NCI-H2196 treated with DMSO at 0.1 percent for 48 hours (cell line): ENCODE measurements around the gene LSM14B.

Source experiments
- DNase-seq: peaks from one replicate; lab custom pipeline; 2025; ENCODE audit not compliant: unreplicated experiment; lab: John Stamatoyannopoulos, UW

LSM14B gene

DNA sequence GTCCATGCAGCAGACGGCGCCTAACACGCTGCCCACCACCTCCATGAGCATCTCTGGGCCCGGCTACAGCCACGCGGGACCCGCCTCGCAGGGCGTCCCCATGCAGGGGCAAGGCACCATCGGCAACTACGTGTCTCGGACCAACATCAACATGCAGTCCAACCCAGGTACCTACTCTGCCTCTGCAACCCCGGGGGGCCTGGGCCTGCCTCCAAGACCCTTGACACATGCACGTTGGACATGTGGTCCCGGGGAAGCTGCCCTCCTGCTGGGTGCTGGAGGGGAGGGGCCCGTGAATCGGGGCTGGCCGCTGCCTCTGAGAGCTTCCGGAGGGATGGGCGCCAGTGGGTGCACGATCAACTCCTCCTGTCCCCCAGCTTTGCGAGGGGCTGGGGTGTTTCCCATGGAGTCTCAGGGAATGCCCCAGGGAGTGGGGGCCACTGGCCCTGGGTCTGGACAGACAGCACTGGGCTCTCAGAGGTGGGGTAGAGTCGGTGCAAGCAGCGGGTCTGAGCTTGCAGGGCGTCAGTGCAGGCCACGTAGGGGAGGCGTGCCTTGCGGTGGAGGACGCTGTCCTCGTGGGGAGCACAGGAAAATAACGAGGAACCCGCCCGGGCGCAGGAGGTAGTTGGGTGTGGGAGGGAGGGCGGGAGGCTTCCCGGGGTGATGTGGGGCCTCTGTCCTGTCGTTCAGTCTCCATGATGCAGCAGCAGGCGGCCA lies 40.6 kb downstream of the LSM14B start:
- DNase-seq, result no peak

DNA sequence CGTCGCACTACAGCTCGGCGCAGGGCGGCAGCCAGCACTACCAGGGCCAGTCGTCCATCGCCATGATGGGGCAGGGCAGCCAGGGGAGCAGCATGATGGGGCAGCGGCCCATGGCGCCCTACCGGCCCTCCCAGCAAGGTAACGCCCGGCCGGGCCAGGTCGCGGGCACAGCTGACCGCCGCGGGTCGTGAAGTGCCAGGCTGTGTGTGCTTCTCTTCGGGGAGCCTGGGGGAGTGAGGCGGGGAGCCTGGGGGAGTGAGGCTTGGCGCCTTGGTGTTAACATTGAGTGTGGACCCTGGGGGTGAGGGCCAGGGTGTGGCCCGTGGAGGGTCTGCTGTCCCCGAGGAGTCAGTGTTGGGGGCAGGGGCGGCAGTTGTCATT lies 41.2 kb downstream of the LSM14B start:
- DNase-seq, result no peak

DNA sequence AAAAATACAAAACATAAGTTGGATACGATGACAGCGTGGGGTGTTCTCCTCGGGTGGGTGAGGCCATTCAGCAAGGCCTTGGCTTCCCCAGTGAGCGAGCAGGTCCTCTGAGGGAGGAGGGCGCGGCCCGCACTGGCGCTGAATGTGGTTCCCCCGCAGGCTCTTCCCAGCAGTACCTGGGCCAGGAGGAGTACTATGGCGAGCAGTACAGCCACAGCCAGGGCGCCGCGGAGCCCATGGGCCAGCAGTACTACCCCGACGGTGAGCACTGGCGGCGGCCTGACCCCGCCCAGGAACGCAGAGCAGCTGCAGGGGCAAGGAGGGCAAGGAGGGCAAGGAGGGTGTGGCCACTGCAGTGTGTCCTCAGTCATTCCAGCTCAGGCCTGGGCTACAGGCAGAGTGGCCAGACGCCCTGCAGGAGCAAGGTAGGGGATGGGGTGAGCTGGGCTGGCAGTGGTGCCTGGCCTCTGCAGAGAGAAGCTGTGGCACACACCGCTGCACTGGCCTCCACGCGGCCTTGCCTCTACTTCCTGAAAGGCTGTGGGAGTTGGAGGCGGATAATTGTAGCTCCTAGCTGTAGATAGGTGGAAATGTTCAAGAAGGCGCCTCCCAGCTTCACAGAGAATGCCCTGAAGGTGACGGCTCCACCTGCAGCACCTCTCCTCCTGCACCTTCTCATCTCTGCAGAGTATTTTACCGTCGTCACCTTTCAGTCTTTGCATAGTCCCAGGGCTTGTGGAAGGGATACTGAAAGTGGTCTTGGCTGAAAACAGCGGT lies 41.9 kb downstream of the LSM14B start:
- DNase-seq, result no peak

DNA sequence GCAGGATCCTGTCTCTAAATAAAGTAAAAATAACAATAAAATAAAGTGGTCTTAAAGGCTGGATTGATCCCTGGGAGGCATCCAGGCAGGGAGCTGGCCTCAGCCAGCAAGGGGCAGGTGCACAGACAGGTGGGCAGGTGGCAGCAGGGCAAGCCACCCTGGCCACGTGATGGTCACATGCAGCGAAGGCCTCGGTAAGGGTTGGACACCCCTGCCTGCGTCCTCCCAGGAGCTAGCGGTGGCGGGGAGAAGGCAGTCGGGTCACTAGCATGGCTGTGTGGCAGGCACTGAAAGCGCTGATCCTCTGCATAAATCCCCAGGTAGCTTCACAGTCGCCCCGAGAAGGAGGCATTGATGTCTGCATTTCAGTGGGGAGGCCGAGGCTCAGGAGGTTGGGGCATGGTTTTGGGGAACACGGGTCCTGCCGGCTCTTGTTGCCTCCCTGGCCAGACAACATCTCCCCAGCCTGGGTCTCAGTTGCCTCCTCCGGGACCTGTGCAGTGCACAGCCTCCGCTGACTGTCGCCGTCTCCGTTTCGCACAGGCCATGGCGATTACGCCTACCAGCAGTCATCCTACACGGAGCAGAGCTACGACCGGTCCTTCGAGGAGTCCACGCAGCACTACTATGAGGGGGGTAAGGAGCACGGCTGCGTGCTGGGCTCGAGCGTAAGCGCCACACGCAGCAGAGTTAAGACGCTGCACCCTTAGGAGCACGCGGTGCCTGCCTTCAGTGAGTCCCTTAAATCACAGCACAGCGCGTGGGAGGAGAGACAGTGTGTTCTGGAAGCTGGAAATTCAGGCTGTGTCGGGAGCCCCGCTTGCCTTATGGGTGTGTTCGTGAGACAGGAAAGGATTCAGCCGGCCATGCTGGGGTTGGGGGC lies 42.8 kb downstream of the LSM14B start:
- DNase-seq, result no peak

DNA sequence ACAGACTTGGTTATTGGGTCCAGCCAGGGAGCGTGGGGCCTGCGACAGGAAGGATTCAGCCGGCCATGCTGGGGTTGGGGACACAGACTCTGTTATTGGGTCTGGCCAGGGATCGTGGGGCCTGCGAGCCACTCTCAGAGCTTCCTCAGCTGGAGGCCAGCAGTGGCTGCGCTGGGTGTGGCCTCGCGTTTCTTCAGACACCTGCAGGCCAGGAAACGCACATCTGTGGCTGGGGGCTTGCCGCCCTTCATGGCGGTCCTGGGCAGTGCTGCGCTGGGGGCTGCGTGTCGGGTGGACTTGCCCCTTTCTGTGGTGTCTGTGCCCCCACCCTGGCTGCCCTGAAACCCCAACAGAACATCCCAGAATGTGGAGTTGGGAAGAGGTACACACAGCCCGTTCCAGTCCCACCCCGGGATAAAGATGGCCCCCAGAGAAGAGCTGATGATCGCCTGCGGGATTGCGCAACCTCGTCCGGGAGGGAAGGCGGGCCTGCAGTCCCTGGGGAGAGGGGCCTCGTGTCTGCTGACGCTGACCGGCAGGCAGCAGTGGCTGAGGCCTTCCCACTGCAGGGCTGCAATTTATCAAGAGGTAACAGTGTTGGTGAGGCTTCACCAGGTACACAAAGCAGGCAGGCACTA lies 43.6 kb downstream of the LSM14B start:
- no peak for DNase-seq

DNA sequence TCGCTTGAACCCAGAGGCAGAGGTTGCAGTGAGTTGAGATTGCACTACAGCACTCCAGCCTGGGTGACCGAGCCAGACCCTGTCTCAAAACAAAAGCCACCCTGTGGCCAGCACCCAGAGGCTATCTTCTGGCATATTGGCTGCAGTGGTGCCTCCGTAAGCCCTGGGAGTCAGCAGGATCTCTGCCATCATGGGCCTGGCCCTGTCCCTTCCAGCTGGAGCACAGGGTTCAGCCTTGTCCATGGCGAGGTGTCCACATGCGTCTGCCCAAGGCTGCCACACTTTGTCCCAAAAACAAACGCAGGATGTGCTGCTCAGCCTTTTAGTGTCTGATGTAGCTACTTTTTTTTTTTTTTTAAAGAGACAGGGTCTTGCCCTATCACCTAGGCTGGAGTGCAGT lies 45.2 kb downstream of the LSM14B start:
- no peak for DNase-seq

DNA sequence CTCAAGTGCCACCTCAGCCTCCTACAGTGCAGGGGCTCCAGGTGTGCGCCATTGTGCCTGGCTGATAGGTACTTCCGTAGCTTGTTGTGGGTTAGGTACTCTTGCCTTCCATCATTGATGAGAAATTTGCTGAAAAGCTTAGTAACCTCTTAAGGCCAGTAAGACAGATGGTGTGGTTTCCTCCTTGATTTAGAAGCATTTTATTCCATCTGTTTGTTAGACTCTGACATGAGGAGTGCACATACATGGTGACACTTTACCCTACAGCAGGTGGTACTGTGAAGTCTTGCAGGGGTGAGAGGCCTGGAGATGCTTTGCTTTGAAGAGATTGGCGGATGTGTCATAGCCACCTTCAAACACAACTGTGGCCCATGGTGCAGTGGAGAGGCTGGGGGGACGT lies 45.8 kb downstream of the LSM14B start:
- DNase-seq, result no peak

DNA sequence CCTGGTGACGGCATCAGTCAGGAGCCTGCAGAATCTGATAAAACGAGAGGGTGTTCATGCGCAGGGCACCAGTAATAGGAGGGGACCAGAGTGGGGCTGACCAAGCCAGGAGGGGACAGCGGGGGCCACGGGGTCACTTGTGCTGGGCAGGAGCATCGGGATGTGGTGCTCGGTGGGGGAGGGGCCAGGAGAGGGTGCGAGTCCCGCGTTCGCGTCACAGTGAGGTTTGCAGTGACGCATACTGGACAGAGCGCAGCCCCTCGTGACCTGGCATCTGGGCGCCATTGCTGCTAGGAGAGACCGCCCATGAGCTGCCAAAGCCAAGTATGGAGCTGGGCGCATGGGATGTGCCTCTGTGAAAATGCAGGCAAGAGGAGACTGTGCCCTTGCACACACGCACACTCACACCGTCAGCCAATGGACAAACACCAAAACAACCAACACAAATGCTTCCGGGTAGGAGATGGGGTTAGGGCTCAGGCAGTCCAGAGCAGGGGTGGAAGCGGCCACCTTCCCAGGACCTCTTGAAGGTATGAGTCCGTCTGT lies 46.7 kb downstream of the LSM14B start:
- no peak for DNase-seq

DNA sequence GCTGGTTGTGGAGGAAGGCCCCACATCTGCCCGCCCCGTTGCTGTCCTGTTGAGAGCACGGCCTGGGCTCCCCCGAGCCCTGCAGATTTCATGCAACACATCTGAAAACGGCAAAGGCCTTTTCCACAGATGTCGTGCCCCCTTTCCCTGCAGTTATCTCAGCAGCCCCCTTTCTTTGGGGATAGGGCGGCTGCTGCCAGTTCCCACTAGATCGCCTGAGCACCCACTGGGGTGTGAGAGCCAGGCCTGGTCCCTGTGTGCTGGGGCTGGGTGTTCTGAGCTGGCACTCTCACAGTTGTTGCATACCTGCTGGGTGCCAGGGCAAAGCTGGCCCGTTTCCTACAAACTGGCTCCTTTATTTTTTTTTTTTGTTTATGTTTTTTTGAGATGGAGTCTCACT lies 48.3 kb downstream of the LSM14B start:
- no peak for DNase-seq

DNA sequence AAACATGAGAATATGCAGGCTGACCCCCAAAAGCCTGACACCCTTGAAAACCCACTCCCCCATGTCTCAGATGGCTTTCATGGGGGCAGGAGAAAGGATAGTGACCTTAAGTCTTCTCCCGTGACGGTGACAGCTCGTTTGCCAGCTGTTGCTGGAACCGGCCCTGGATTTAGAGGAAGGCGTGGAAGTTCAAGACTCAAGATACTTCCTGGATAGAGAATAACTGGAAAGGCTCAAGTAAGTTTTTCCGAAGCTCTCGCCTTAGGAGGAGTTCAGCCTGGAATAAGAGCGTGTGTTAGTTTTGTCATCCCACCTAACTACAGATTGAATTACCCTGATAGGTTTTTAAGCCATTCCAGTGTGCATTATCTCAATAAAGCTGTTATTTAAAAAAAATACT lies 49.0 kb downstream of the LSM14B start:
- no peak for DNase-seq

DNA sequence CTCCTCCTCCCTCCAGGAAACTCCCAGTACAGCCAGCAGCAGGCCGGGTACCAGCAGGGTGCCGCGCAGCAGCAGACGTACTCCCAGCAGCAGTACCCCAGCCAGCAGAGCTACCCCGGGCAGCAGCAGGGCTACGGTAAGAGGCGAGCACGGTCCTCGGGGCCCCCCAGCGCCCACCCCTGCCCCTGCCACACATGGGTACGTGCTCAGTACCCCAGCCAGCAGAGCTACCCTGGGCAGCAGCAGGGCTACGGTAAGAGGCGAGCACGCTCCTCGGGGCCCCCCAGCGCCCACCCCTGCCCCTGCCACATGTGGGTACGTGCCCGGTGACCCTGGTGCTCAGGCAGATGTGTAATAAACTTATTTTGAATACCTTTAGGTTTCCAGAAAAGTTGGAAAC lies 50.4 kb downstream of the LSM14B start:
- DNase-seq, result no peak

DNA sequence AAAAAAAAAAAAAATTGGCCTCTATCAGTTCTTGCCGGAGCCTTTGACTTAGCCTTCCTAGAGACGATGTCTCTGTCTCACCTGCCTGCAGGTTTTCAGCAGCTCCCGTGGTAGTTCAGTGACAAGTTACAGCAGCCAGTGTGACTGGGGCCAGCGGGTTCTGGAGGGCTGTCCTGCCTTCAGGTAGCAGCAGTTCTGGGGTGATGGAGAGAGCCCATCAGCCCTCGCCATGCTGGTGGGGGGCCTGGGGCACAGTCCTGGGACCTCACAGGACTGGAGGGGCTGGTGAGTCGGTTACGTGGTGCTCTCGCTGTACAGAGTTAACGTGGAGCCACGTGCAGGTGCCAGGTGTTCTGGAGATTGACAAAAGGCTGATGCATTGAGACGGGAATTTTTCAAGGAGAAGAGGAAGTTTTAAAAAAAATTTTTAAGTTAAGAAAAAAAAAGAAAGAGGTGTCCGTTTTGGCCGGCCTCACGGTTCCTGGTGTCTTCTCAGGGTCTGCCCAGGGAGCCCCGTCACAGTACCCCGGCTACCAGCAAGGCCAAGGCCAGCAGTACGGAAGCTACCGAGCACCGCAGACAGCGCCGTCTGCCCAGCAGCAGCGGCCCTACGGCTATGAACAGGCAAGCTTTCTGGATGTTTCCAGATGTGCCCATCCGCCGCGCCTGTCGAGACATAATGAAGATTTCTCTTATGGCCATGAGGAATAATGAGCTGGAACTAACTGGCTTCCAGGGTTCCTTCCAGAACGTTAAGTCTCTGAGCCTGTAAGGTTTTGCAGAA lies 51.9 kb downstream of the LSM14B start:
- no peak for DNase-seq

DNA sequence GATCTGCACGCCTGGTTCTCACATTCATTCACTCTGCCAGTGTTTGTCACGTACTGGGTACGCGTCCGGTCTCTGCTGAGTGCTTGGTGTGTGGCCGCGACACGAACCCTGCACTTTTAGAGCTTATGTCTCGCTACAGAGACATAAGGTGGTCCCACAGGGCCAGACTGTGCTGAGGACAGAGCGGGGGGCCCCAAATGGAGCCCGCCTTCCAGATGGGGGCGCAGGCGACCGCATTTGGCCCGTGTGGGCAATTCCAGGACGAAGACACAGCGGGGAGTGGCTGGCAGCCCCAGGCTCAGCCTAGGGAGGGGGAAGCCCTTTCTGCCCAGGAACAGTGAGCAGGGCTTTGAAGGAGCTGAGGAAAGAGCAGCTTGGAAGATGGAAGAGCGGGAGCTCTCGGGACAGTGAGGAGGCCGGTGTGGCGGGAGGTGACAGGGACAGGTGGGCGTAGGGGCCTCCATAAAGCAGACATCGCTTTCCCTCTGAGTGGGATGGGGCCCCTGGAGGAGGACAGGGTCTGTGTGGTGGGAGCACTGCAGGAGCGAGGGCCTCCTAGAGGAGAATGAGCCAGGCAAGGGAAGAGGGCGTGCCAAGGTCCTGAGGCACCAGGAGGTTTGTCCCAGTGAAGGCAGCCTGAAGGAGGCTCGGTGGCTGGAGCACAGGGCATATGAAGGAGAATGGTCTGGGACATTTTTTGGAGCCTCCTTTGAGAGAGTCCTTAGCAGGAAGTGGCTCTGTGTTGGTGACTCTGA lies 52.8 kb downstream of the LSM14B start:
- no peak for DNase-seq

DNA sequence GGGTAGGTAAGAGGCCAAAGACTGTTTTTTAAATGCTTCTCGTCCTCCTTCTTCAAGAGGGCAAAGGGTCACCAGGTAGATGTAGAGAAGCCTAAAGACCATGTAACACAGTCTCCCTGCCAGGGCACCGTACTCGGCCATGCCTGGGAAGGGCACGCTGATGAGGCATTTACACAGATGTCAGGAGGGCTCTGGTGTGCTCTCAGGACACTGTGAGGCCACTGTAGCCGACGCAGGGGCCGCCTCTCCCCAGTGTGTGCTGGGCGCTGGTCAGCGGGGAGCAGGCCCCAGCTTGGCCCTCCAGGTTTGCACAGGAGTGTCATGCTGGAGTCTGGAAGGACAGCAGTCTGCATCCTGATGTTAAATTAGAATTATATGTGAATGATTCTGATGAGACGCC lies 53.4 kb downstream of the LSM14B start:
- DNase-seq, result no peak

DNA sequence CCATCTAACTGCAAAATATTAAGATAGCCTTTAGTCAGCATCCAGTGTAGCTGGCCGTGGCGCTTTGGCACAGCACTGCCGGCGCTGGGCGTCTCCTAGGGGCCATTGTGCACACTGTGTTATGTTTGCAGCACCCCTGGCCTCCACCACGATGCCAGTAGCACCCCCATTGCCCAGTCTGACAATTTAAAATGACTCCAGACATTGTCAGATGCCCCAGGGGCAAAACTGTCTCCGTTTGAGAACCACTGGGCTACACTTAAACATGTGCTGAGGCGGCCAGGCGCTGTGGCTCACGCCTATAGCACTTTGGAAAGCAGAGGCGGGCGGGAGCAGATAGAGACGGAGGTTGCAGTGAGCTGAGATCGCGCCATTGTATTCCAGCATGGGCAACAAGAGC lies 54.6 kb downstream of the LSM14B start:
- DNase-seq, result no peak

DNA sequence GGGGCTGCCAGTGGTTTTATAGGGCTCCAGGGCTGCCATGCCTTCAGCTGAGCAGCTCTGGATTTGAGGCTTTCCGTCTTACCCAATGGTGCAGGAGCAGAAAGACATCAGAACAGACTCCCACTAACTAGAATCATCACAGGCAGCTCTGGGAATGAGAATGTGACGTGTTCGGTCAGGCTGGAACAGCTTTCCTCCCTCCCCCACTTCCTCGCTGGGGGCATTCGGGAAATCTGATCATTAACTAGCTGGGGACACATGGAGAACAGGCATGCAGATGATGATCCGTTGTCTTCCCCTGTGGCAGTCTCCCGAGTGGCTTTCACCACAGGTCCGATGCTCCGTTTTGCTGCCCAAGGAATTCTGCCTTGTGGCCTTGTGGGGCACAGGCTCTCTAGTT lies 55.0 kb downstream of the LSM14B start:
- DNase-seq, result no peak

DNA sequence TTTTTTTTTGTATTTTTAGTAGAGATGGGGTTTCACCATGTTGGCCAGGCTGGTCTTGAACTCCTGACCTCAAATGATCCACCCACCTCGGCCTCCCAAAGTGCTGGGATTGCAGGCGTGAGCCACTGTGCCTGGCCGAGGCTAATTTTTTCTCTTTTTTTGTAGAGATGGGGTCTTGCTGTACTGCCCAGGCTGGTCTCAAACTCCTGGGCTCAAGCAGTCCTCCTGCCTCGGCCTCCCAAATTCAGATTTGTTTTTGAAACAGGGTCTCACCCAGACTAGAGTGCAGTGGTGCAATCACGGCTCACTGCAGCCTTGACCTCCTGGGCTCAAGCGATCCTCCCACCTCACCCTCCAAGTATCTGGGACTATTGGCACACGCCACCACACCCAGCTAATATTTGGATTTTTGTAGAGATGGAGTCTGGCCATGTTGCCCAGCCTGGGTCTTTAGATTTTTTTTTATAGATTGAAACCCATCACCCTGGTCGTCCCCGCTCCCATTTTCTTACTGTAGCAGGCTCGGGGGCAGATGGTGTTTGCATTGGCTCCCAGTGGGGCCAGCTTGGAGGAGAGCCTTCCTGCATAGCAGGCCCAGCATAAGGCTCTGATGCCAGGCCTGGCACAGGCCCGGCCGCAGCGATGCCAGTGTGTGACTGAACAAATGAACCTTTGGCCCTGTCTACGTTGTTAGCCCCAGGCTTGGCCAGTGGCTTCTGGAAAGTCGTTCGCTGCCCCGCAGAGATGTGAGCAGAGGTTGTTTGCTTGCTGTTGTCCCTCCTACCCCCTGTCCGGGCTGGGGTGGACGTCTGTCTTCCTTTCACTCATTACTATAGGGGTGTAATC lies 56.3 kb downstream of the LSM14B start:
- no peak for DNase-seq

DNA sequence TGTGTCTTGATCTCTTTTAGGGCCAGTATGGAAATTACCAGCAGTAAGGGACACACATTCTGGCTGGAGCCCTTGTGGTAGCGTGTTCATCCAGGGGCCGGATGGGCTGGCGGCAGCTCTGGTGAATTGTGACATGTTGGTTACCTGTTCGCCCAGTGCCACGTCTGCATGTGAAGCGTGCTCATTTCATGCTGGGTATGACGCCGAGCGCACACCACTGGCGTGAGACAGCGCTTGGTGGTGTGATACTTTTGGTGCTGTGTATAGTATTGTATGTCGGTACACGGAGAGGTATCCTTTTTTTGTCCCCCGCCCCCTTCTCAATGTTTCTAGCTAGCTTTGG lies 56.9 kb downstream of the LSM14B start:
- DNase-seq, result no peak

DNA sequence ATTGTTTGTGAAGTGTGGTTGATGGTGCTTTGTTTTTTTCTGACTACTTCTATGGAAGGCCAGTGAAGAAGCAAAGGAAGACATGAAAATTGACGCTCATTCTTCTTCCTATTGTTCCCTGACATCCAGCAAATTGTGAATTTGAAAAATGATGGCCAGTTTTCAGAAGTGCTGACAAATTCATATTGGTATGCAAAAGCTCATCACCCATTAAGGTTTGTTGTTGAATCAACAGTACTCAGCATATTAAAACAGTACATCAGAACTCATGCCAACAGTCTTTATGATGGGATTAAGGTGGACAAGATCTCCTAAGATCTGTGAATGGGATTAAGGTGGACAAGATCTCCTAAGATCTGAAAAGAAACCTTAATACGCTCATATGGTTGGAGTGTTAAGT lies 59.5 kb downstream of the LSM14B start:
- DNase-seq, result no peak
